ENCODE measurements around the gene STK32B.
"Not testable (repeated sequence)": the region's sequence is repeated elsewhere in the genome, so short reads cannot be mapped to it uniquely, and the experiment has no call there.

Gene STK32B

DNA sequence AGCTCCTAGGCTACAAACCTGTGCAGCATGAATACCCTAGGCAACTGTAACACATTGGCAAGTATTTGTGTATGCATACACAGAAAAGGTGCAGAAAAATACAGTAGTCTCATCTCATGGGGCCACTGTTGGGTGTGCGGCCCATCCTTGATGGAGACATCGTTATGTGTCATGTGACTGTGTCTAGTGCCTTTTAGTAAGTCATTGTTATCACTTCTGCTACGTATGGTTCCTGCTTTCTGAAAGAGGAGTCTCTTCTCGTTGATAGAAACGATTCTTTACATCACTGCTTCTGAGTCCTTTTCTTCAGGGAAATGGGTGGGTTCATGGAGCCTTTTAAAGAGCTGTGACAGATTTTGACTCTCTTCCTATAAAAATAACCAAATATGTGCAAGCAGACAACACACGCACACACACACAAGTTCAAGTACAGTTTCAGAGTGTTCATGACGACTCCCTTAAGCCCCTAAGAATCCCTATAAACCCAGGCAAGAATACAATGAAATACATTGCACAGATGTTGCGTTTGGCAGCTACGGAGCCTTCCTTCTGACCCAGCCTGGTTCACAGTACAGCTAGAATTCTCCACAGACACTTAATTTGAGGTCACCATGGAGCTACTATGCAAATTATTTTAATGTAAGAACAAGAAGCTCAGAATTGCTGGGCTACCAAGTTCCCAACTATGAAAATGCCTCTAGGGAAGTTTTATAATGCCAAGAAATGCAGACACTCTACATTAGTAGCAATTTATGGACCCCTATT, 10.2 kb upstream of the STK32B start:
- Mint-ChIP-seq H3K27ac (no peak overlapping the region), H3K27me3 (peaks cover 26% of the 10 kb centered on the region), H3K9me3 (peaks cover 4 to 8% of the 10 kb centered on the region in 2 donors), H3K4me3 (no peak overlapping the region), H3K4me1 (peaks cover 8% of the 10 kb centered on the region)
- DNase-seq (no peak), ATAC-seq (no peak)

DNA sequence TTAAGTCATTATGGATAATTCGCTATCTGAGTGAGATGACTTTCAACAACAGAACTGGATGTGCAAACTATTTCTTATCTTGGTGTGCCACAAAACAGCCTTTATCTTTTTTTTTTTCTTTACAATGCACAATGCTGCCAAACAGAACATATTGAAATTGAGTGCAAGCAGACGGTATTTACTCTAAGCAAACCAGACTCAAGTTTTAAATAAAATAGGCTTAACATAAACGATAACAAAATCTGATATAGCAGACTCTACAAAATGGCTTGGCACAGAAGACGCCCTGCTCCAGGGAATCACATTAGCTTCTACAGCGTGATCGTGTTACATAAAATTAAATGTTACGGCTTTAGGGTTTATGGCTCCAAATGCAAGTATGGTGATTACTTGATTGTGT, 9.6 kb upstream of the STK32B start:
- Mint-ChIP-seq H3K27me3 (peaks cover 32% of the 10 kb centered on the region), H3K27ac (no peak overlapping the region), H3K4me1 (peaks cover 8% of the 10 kb centered on the region), H3K4me3 (no peak overlapping the region), H3K9me3 (peaks cover 4 to 8% of the 10 kb centered on the region in 2 donors)
- ATAC-seq (no peak), DNase-seq (no peak)

DNA sequence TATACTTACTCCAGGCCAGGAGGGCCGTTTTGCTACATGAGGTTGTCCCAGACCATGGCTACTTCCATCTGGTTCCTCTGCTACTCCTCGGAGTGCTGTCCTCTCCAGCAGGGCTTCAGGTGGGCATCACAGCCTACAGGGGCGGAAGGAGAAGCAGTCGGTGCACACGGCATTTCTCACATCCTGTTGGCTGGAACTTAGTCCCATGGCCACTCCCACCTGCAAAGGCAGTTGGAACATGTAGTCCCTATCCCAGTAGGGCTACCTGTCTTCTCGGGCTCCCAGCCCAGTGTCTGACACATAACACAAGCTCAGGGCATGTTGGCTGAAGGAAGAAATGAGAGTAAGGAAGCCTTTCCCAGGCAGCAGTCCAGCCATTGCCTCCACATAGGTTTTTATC, 7.7 kb upstream of the STK32B start:
- ATAC-seq (no peak), DNase-seq (no peak)
- Mint-ChIP-seq H3K4me1 (peaks cover 8% of the 10 kb centered on the region), H3K27ac (no peak overlapping the region), H3K9me3 (peaks cover 4 to 8% of the 10 kb centered on the region in 2 donors), H3K27me3 (peaks cover 47% of the 10 kb centered on the region), H3K4me3 (no peak overlapping the region)

DNA sequence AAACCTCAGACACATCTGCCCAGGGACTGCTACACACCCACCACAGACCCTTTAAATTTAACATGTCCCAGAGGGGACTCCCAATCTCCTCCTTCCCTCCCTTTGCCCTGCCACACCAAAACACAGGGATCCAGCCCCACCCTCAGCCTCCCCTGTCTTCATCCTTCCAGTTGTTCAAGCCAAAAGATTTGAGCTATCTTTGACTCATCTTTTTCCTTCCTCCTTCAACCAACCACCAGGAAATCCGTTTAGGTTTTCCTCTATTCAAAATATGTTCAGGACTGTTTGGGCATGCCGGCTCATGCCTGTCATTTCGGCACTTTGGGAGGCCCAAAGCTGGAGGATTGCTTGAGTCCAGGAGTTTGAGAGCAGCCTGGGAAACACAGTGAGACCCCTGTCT, 6.9 kb upstream of the STK32B start:
- no peak overlapping the region for H3K27ac Mint-ChIP-seq
- peaks cover 8% of the 10 kb centered on the region for H3K4me1 Mint-ChIP-seq
- peaks cover 53% of the 10 kb centered on the region for H3K27me3 Mint-ChIP-seq

DNA sequence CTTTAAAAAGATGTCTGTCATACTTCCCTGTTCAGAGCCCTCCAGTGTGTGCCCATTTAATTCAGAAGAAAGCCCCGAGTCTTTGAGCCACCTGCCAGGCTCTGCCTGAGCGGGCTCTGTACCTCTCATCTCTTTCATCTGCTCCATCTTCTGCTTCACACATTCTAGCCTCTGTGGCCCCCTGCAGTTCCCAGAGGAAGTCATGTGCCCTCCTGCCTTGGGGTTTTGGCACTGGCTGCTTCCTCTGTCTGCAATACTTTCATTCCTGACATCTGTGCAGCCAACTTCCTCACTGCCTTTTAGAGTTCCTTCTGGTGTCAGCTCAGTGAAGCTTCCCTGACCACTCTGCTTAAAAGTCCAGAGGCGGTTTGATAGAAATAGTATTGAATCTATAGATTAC, 6.2 kb upstream of the STK32B start:
- DNase-seq, result no peak
- peaks cover 60% of the 10 kb centered on the region for H3K27me3 Mint-ChIP-seq
- ATAC-seq, result no peak
- peaks cover 8% of the 10 kb centered on the region for H3K4me1 Mint-ChIP-seq
- H3K4me3 Mint-ChIP-seq, result no peak overlapping the region
- H3K9me3 Mint-ChIP-seq, result peaks cover 4 to 8% of the 10 kb centered on the region in 2 donors
- H3K27ac Mint-ChIP-seq, result no peak overlapping the region

More for the DNA sequence above, 6.9 kb upstream of the STK32B start:
- ATAC-seq, result no peak
- no peak for DNase-seq
- Mint-ChIP-seq H3K4me3 (no peak overlapping the region), H3K9me3 (peaks cover 4 to 8% of the 10 kb centered on the region in 2 donors)

DNA sequence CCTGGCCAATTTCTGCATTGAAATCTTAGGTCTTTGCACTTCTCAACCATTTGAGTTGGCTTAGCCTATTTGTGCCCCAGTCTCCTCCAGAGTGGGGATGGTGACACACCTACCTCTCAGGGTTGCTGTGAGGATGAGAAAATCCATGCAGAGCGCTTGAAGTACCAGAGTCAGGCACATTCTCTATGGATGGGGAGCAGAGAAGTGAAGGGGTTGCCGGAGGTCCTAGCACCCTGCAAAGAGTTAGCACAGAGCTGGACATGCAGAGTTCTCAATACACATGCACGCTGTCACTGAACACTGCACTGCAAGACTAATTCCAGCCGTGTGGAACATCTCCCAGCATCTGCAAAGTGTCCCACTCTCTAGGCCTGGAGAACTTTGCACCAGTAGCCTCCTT, 2.6 kb upstream of the STK32B start:
- Mint-ChIP-seq H3K4me1 (peaks cover 29% of the 10 kb centered on the region), H3K27ac (no peak overlapping the region)

DNA sequence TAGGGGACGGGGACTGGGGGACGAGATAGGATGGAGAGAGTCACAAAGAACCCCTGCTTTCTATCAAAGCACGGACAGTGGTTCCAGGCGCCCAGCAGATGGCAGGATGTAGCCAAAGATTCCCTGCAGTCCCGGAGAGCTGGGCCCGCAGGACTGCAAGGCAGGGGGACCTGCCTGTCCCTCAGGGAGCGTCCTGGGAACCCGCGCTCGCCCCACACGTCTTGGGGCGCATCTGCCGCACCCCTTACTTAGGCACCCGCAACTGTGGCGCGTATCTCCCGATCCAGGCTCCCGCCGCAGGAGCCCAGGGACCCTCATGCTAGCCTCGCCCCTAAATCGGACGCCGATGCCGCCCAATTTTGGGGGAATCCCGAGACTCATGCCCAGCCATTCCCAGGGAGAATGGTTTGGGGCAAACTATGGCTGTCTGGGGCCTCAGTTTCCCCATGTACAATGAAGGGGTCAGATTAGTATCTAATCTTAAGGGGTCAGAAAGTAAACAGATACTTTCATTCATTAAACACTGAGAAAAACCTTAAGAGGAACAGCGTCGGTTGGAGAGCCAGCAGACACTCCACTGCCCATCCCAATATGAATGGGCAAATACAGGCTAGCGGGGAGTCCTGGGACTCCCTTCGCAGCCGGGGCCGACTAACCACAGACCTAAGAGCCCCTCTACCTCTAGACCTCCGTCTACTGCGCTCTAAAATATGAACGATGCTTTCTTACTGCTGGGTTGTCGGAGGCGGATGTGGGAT, 581 bp upstream of the STK32B start:
- ATAC-seq (peak; percentile 62), DNase-seq (peak; percentile 27 to 40)
- H3K4me3 Mint-ChIP-seq, result peak overlapping the region; percentile 75 to 82
- H3K27me3 Mint-ChIP-seq, result peaks cover 86% of the 10 kb centered on the region
- H3K4me1 Mint-ChIP-seq, result peaks cover 21% of the 10 kb centered on the region
- H3K27ac Mint-ChIP-seq, result no peak overlapping the region
- H3K9me3 Mint-ChIP-seq, result peaks cover 0 to 3% of the 10 kb centered on the region in 2 donors

More for the DNA sequence above, 2.6 kb upstream of the STK32B start:
- peaks cover 90% of the 10 kb centered on the region for H3K27me3 Mint-ChIP-seq
- ATAC-seq, result no peak
- no peak for DNase-seq
- H3K4me3 Mint-ChIP-seq, result no peak overlapping the region
- H3K9me3 Mint-ChIP-seq, result peaks cover 4 to 8% of the 10 kb centered on the region in 2 donors

DNA sequence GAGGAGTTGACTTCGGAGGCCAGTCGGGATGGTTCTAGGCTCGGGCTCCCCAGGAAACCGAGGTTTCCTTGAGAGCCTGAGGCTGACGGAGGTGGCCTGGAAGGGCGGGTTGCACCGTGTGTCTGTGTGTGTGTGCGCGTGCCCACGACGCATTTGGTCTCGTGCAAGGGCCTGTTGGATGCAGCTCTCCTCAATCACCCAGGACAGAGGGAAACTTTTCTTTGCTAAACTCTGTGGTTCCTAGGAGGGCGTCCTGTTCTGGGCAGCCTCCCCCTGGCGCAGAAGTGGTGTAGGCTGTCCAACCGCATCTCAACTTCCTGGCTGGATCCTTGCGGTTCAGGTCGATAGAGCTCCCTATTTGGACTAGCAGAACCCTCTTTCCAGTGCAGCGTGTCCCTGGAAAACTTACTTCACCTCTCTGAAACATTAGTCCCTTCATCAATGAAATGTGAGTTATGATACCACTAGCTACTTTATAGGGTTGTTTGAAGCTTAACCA, 973 bp downstream of the STK32B start:
- no peaks in the 10 kb centered on the region for H3K9me3 Mint-ChIP-seq
- peak overlapping the region in 1 of 2 donors; percentile 82 for H3K4me3 Mint-ChIP-seq
- peaks cover 21% of the 10 kb centered on the region for H3K4me1 Mint-ChIP-seq
- DNase-seq, result no peak
- no peak for ATAC-seq
- H3K27me3 Mint-ChIP-seq, result peaks cover 74% of the 10 kb centered on the region
- no peak overlapping the region for H3K27ac Mint-ChIP-seq

DNA sequence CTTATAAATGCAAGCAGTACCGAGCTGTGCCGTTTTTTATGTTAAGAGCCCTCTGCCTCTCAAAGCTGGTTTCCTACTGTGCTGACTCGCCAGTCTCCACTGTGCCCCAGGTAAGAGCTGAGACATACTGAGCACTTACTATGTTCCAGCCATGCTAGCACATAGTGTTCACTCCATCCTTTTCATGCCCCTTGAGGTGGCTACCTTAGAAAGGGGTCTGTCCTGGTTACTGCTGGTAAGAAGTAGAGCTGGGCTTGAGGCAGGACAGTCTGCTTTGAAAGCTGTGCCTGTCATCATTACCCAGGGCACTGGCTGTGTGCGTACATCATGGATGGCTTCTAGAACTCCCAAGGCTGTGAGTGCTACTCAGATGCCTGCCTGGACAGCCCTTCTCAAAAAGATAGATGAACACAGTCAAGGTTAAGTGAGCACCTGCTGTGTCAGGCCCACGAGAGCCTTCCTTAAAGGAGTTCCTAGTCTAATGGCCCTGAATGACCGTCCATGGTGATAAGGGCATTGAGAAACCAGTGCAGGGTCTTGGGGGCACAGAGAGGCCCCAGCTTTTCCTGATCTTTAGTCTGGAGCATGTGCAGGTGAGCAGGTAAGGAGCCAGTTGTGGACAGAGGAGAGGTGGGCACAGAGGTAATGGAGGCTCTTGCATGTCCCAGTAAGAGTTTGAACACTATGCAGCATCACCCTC, 1.6 kb downstream of the STK32B start:
- DNase-seq (no peak), ATAC-seq (peak; percentile 27)
- Mint-ChIP-seq H3K4me3 (no peak overlapping the region), H3K27ac (no peak overlapping the region), H3K4me1 (peaks cover 21% of the 10 kb centered on the region), H3K9me3 (no peaks in the 10 kb centered on the region), H3K27me3 (peaks cover 68% of the 10 kb centered on the region)

DNA sequence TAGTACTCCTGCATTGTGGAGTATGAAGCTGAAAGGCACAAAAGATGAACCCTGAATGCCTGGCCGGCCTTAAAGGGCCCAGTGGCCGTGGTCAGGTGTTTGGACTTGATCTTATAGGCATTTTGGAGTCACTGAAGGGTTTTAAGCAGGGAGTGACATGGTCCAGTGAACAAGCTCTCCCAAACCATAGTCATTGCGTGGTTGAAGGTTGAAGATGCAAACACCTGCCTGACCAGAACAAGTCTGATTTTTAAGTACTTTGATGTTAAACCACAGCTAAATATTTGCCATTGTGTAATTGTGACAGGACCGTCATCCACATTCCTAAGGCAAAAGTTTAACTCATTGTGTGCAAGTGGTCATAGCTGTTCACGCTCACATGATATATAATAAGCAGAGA, 3.3 kb downstream of the STK32B start:
- peaks cover 57% of the 10 kb centered on the region for H3K27me3 Mint-ChIP-seq

DNA sequence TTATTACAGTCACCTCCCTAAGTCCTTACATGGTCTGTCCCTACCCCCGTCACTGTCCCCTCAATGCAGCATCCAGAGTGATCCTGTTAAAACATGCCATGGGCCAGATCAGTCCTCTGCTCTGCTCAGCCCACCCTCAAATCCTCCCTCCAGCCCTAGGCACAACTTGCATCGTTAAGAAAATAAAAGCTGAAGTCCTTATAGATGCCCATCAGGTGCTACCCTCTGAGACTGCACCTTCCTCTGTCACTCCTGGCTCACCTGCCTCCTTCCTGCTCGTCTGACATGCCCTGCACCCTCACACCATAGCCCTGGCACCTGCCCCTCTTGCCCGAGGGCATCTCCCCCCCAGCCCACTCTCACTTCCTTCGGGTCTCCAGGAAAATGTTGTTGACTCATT, 4.1 kb downstream of the STK32B start:
- DNase-seq (no peak), ATAC-seq (no peak)
- Mint-ChIP-seq H3K4me3 (no peak overlapping the region), H3K9me3 (no peaks in the 10 kb centered on the region), H3K27me3 (peaks cover 48% of the 10 kb centered on the region), H3K4me1 (peaks cover 18% of the 10 kb centered on the region), H3K27ac (no peak overlapping the region)

More for the DNA sequence above, 3.3 kb downstream of the STK32B start:
- peaks cover 21% of the 10 kb centered on the region for H3K4me1 Mint-ChIP-seq
- no peak overlapping the region for H3K27ac Mint-ChIP-seq
- ATAC-seq, result no peak
- no peaks in the 10 kb centered on the region for H3K9me3 Mint-ChIP-seq
- no peak for DNase-seq
- H3K4me3 Mint-ChIP-seq, result no peak overlapping the region

DNA sequence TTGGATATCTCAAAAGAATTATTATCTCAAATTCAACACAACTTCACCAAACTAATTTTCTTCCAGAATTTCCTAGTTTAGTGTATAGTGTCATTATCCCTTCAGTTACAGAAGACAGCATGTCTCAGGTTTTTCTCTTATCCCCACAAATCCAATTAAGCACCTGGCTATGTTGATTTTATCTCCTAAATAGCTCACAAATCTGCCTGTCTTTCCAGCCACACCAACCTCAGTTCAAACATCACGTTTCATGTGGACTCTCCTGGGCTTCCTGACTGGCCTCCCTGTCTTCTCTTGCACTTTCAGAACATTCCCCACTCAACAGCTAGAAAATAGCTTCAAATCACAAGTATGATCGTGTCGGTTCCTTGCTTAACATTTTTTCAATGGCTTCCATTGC, 14.8 kb downstream of the STK32B start:
- Mint-ChIP-seq H3K4me3 (no peak overlapping the region), H3K4me1 (no peaks in the 10 kb centered on the region), H3K27ac (no peak overlapping the region), H3K27me3 (peaks cover 8% of the 10 kb centered on the region), H3K9me3 (peaks cover 8 to 10% of the 10 kb centered on the region in 2 donors)
- ATAC-seq (no peak), DNase-seq (no peak)

DNA sequence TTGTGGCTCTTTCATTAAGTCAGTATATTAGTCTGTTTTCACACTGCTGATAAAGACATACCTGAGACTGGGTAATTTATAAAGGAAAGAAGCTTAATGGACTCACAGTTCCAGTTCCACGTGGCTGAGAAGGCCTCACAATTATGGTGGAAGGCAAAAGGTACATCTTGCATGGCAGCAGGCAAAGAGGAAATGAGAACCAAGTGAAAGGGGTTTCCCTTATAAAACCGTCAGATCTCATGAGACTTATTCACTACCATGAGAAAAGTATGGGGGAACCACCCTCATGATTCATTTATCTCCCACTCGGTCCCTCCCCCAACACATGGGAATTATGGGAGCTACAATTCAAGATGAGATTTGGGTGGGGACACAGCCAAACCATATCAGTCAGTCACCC, 15.7 kb downstream of the STK32B start:
- Mint-ChIP-seq H3K27ac (peak overlapping the region in 1 of 2 donors; percentile 31), H3K9me3 (peaks cover 8 to 10% of the 10 kb centered on the region in 2 donors)
- not testable (repeated sequence) for ATAC-seq, H3K4me1 Mint-ChIP-seq, DNase-seq, H3K4me3 Mint-ChIP-seq, H3K27me3 Mint-ChIP-seq

DNA sequence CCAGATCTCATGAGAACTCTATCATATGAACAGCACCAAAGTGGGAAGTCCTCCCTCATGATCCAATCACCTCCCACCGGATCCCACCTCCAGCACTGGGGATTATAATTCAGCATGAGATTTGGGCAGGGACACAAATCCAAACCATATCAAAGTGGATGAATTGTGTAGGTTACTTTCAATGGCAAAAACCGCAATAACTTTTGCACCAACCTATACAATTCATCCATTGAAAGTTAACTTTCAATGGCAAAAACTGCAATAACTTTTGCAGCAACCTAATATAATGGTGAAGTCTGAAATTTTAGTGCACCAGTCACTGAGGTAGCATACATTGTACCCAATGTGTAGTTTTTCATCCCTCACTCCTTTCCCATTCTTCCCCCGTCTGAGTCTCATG, 16.6 kb downstream of the STK32B start:
- no peak overlapping the region for H3K4me3 Mint-ChIP-seq
- no peak overlapping the region for H3K27ac Mint-ChIP-seq
- H3K9me3 Mint-ChIP-seq, result peaks cover 8 to 10% of the 10 kb centered on the region in 2 donors
- no peaks in the 10 kb centered on the region for H3K4me1 Mint-ChIP-seq
- no peak for ATAC-seq
- no peaks in the 10 kb centered on the region for H3K27me3 Mint-ChIP-seq
- no peak for DNase-seq

DNA sequence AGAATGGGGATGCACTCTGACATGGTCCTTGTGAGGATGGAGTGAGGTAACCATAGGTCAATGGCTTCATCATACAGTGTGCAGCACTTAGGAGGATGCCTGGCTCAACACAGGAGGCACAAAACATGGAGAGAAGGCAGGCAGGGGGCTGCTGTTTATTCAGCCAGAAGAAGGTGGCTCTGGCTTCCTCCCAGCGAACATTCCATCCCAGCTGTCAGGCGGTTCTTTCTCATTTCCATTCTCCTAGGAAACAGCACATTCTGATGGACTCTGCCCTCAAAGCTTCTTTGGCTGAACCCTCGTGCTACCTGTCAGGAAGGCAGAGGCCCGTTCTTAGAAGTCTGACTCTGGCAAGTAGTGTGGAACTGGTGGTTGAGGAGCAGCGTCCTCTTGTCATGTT, 18.6 kb downstream of the STK32B start:
- H3K4me3 Mint-ChIP-seq, result no peak overlapping the region
- no peak overlapping the region for H3K27ac Mint-ChIP-seq
- DNase-seq, result no peak
- no peaks in the 10 kb centered on the region for H3K4me1 Mint-ChIP-seq
- H3K27me3 Mint-ChIP-seq, result no peaks in the 10 kb centered on the region
- H3K9me3 Mint-ChIP-seq, result peaks cover 8 to 10% of the 10 kb centered on the region in 2 donors
- no peak for ATAC-seq

All from stimulated activated naive CD8-positive, alpha-beta T cell treated with anti-CD3 and anti-CD28 coated beads, Interleukin-15, amount 100 ng/mL, for 72 hours (primary cell).